Lower leg skin (tissue), 3 donors: Measurements from ENCODE around the gene TFEB.

Source experiments
- POLR2A ChIP-seq, 2 donors: fragments of 450-650 bp; IDR thresholded peaks; one replicate each; pipeline ENCODE4 v1.6.1; 2016 to 2017; ENCODE audit warnings: antibody characterized with exemption in 2 of 2, mild to moderate bottlenecking in 1 of 2, moderate library complexity in 1 of 2
- TF ChIP-seq, protein P1 (sequence below), 3 donors: fragments of 450-650 bp; IDR thresholded peaks; one replicate each; pipeline ENCODE4 v1.5.1; 2016; ENCODE audit warnings: antibody characterized with exemption in 3 of 3, mild to moderate bottlenecking in 3 of 3, moderate library complexity in 2 of 3

DNA sequence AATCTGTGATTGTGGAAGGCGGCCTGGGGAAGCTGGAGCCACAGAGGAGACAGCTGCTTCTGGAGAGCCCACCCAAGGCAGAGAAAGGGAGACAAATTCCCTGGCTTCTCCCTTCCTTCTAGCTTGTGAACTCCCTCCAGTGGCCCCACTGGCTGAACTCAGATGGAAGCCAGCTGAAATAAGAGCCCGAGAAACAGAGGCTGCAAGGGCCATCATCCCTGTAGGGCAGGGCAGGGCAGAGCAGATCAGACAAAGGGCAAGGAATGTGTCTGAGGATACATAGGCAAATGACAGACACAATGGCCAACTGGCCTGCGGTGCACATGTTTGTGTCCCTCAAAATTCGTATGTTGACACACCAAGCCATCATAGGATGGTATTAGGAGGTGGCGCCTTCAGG is 71.8 kb downstream of the TFEB start:
- no peak for TF ChIP-seq POLR2A (IDR thresholded peaks at IDR 0.05)
- TF ChIP-seq, protein P1, sequence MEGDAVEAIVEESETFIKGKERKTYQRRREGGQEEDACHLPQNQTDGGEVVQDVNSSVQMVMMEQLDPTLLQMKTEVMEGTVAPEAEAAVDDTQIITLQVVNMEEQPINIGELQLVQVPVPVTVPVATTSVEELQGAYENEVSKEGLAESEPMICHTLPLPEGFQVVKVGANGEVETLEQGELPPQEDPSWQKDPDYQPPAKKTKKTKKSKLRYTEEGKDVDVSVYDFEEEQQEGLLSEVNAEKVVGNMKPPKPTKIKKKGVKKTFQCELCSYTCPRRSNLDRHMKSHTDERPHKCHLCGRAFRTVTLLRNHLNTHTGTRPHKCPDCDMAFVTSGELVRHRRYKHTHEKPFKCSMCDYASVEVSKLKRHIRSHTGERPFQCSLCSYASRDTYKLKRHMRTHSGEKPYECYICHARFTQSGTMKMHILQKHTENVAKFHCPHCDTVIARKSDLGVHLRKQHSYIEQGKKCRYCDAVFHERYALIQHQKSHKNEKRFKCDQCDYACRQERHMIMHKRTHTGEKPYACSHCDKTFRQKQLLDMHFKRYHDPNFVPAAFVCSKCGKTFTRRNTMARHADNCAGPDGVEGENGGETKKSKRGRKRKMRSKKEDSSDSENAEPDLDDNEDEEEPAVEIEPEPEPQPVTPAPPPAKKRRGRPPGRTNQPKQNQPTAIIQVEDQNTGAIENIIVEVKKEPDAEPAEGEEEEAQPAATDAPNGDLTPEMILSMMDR (IDR thresholded peaks at IDR 0.05) = no peak
